ENCODE data around the gene PLPP4. TPM values are rescaled to one million over a fixed set of nuclear protein-coding genes. Genes with fewer than 3 reads are reported as not detected.

The PLPP4 gene
- total RNA-seq, 2 experiments from 2014 or later, result not detected

DNA sequence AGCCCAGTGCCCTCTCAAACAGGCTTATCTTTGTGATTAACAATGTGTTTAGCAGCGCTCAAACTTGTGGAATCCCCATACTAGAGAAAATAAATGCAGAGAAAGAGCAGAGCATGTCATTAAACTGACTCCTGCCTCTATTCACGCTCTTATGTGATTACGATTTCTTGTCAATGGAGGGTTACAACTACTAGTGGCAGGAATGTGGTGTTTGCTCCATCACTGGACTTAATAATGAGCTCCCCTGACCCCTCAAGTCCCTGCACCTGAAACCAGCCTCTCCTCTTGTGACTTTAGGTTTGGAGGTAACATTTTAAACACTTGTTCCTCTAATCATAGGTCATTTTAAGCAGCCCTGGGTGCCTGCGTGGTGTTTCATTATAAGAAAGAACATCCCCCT, 121.9 kb downstream of the PLPP4 start:
- no peaks in the 10 kb centered on the region for H3K36me3 Mint-ChIP-seq
- no peak overlapping the region for H3K4me3 Mint-ChIP-seq
- H3K27me3 Mint-ChIP-seq, result no peaks in the 10 kb centered on the region
- no peak for DNase-seq
- no peak overlapping the region for H3K27ac Mint-ChIP-seq
- no peaks in the 10 kb centered on the region for H3K4me1 Mint-ChIP-seq
- no peaks in the 10 kb centered on the region for H3K9me3 Mint-ChIP-seq

DNA sequence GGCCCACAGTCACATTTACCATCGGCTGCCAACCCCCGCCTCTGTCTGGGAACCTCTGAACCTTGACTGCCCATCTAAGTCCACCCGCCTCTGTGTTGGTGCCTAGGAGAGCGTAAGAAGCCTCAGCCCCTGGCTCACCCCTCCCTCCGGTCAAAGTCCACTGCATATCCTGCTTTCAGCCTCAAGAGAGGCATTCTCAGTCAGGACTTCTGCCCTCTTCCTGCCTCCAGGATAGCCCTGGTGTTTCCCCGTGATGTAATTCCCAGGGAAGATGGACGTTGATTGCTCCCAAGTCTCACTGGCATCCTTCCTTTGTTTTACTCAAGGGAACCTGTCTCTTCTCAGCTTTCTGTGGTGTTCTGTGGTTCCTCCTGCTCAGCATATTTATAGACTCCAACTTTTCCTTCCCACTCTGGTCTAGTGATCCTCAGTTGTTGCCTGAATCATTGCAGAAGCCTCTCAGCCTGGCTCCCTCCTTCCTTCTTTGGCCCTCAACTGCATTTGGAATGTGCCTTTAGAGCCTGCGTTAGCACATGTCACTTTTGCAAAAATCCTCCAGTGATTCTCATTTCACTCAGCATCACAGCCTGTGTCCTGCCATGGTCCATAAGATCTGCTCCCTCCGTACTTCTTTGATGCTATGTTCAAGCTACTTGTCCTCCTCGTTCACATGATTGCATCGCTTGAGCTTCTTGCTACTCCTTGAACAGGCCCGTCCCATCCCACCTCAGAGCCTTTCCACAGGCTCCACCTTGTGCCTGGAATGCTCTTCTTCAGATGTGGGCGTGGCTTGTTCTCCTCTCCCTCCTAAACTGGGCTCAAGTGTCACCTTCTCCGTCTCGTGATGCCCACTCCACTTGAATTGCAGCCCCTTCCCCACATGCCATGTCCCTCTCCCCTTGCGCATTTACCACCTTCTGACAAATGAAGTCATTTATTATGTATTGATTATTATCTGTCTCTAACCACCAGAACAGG, 124.2 kb downstream of the PLPP4 start:
- Mint-ChIP-seq H3K27ac (no peak overlapping the region), H3K4me3 (no peak overlapping the region), H3K9me3 (no peaks in the 10 kb centered on the region), H3K36me3 (no peaks in the 10 kb centered on the region), H3K27me3 (no peaks in the 10 kb centered on the region), H3K4me1 (no peaks in the 10 kb centered on the region)
- no peak for DNase-seq

DNA sequence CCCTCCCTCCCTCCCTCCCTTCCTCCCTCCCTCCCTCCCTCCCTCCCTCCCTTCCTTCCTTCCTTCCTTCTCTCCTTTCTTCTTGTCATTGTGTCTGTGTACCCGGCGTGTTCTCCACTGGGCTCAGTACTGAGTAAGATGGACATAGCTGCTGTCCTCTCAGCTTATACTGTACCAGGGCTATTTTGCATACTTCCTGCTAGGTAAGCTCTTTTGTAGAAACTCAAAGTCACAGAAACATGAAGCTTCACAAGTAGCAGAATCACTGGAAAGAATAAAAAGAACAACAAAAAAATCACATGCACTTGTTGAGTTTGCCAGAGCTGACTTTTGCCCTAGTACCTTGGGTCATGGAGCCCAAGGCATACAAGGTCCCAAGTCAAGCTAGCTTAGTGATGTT, 125.7 kb downstream of the PLPP4 start:
- no peaks in the 10 kb centered on the region for H3K9me3 Mint-ChIP-seq
- no peaks in the 10 kb centered on the region for H3K27me3 Mint-ChIP-seq
- H3K4me3 Mint-ChIP-seq, result no peak overlapping the region
- DNase-seq, result no peak
- H3K27ac Mint-ChIP-seq, result no peak overlapping the region
- no peaks in the 10 kb centered on the region for H3K36me3 Mint-ChIP-seq
- H3K4me1 Mint-ChIP-seq, result no peaks in the 10 kb centered on the region

GRCh38 chr10:120583424-120584108, 126.5 kb downstream of the PLPP4 start:
- H3K9me3 Mint-ChIP-seq, result no peaks in the 10 kb centered on the region
- no peaks in the 10 kb centered on the region for H3K36me3 Mint-ChIP-seq
- H3K27me3 Mint-ChIP-seq, result peaks cover 1% of the 10 kb centered on the region
- no peak overlapping the region for H3K27ac Mint-ChIP-seq
- DNase-seq, result no peak
- no peaks in the 10 kb centered on the region for H3K4me1 Mint-ChIP-seq
- no peak overlapping the region for H3K4me3 Mint-ChIP-seq

DNA sequence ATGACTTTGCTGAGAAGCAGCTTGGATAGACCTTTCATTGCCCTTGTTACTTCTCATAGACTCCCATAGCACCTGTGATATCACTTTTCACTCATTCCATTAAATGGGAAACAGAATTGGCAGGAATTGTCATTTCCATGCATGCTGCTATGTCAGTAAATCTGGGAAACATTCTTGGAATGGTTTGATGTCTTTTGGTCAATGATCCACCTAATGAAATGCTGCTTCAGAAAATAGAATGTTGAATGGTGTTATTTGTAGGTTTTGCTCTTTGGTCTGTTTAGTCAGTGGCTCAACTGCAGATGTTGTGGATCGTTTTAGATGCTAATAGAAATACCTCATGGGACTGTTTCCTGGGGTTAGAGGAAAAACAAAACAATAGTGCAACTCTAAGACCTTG, 127.8 kb downstream of the PLPP4 start:
- H3K36me3 Mint-ChIP-seq, result no peaks in the 10 kb centered on the region
- no peaks in the 10 kb centered on the region for H3K9me3 Mint-ChIP-seq
- H3K4me3 Mint-ChIP-seq, result no peak overlapping the region
- H3K27ac Mint-ChIP-seq, result no peak overlapping the region
- no peaks in the 10 kb centered on the region for H3K4me1 Mint-ChIP-seq
- DNase-seq, result no peak
- H3K27me3 Mint-ChIP-seq, result peaks cover 3% of the 10 kb centered on the region

GRCh38 chr10:120586471-120586872, 129.4 kb downstream of the PLPP4 start:
- Mint-ChIP-seq H3K27me3 (peaks cover 3% of the 10 kb centered on the region), H3K4me3 (no peak overlapping the region), H3K27ac (no peak overlapping the region), H3K36me3 (no peaks in the 10 kb centered on the region), H3K9me3 (no peaks in the 10 kb centered on the region), H3K4me1 (no peaks in the 10 kb centered on the region)
- DNase-seq, result no peak

DNA sequence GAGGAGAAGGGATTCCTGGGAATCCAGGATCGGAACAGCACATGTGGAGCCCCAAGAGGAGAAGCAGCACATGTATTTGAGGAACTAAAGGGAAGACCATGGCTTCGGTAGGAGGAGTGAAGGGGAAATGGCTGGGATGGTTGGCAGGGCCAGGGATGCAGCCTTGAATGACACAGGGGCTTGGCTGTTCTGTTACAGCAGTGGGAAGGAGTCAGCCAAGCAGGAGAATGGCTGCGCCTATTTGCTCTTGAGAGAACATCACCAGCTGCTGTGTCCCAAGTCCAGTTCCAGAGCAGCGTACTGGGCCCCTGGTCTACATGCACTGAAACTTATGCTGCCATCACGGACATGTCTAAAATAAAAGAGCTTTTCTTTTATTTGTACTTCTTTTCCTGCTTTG, 130.0 kb downstream of the PLPP4 start:
- Mint-ChIP-seq H3K4me1 (no peaks in the 10 kb centered on the region), H3K36me3 (no peaks in the 10 kb centered on the region), H3K4me3 (no peak overlapping the region), H3K27me3 (peaks cover 3% of the 10 kb centered on the region), H3K9me3 (no peaks in the 10 kb centered on the region), H3K27ac (no peak overlapping the region)
- no peak for DNase-seq

GRCh38 chr10:120588311-120588710, 131.3 kb downstream of the PLPP4 start:
- Mint-ChIP-seq H3K9me3 (no peaks in the 10 kb centered on the region), H3K36me3 (no peaks in the 10 kb centered on the region), H3K27me3 (peaks cover 3% of the 10 kb centered on the region), H3K4me3 (no peak overlapping the region), H3K4me1 (no peaks in the 10 kb centered on the region), H3K27ac (no peak overlapping the region)
- no peak for DNase-seq

- Mint-ChIP-seq H3K27ac (no peak overlapping the region), H3K4me1 (no peaks in the 10 kb centered on the region), H3K9me3 (no peaks in the 10 kb centered on the region), H3K4me3 (no peak overlapping the region), H3K36me3 (no peaks in the 10 kb centered on the region), H3K27me3 (peaks cover 1% of the 10 kb centered on the region)
- no peak for DNase-seq
Observed at GRCh38 chr10:120593693-120594092, 136.7 kb downstream of the PLPP4 start.

GRCh38 chr10:120597902-120598301, 140.9 kb downstream of the PLPP4 start:
- no peak overlapping the region for H3K27ac Mint-ChIP-seq
- no peaks in the 10 kb centered on the region for H3K36me3 Mint-ChIP-seq
- DNase-seq, result no peak
- no peaks in the 10 kb centered on the region for H3K27me3 Mint-ChIP-seq
- H3K4me3 Mint-ChIP-seq, result no peak overlapping the region
- H3K4me1 Mint-ChIP-seq, result no peaks in the 10 kb centered on the region
- H3K9me3 Mint-ChIP-seq, result peaks cover 2% of the 10 kb centered on the region

GRCh38 chr10:120598386-120598785, 141.4 kb downstream of the PLPP4 start:
- Mint-ChIP-seq H3K36me3 (no peaks in the 10 kb centered on the region), H3K27ac (no peak overlapping the region), H3K9me3 (peaks cover 4% of the 10 kb centered on the region), H3K4me1 (no peaks in the 10 kb centered on the region), H3K27me3 (no peaks in the 10 kb centered on the region), H3K4me3 (no peak overlapping the region)
- no peak for DNase-seq

- Mint-ChIP-seq H3K36me3 (no peaks in the 10 kb centered on the region), H3K27ac (no peak overlapping the region), H3K4me1 (no peaks in the 10 kb centered on the region), H3K9me3 (peaks cover 5% of the 10 kb centered on the region), H3K4me3 (no peak overlapping the region), H3K27me3 (no peaks in the 10 kb centered on the region)
- DNase-seq, result no peak
Observed at GRCh38 chr10:120599200-120599724, 142.2 kb downstream of the PLPP4 start.

DNA sequence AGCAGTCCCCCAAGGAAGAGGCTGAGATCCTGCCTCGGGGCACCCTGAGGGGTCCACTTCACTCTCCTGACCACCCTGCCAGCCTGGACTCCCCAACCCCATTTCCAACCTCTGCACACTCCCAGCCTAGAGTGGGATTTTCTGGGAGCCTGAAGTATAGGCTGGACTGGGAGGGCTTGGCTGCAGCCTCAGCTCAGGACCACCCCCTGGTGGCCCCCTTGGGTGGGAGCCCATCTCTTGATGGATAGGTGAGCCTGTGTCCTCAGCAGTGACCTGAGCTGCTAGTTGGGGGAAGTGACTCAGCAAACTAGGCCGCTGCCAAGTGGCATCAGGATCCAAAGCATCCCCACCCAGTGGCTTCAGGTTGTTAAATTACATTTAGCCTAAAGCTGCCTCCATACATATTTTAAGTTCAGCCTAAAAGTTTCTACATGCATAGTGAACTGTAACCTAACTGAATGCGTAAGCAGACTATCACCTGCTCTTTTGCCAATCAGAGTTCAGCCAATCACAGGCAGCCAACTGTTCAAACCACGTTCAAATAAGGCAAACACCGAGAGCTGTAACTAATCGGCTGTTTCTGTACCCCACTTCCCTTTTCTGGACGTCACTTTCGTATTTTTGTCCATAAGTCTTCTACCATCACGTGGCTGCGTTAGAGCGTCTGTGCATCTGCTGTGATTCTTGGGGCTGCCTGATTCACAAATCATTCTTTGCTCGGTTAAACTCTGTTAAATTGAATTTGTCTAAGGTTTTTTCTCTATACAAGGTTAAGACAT, 144.0 kb downstream of the PLPP4 start:
- no peak overlapping the region for H3K4me3 Mint-ChIP-seq

DNA sequence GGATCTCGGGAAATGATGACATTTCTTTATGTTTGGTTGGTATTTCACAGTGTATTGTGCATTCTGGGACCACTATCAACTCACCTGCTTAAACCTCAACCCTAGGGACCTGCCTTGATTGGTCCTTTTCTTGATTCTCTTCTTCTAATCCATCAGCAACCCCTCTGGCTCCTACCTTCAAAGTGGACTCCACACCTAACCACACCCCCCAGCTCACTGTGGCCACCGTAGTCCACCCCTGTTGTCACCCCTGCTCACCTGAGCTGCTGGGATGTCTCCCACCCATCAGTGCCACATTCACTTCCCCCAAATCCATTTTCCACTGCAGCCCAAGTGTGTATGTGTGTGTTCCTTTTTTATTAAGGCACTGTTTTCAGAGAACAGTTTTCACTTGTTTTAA, 145.0 kb downstream of the PLPP4 start:
- no peak for DNase-seq
- no peaks in the 10 kb centered on the region for H3K27me3 Mint-ChIP-seq
- peaks cover 7% of the 10 kb centered on the region for H3K9me3 Mint-ChIP-seq
- H3K4me3 Mint-ChIP-seq, result no peak overlapping the region
- H3K36me3 Mint-ChIP-seq, result no peaks in the 10 kb centered on the region
- H3K27ac Mint-ChIP-seq, result no peak overlapping the region
- H3K4me1 Mint-ChIP-seq, result no peaks in the 10 kb centered on the region

More for the DNA sequence above, 144.0 kb downstream of the PLPP4 start:
- DNase-seq, result peak; percentile 3
- Mint-ChIP-seq H3K27me3 (no peaks in the 10 kb centered on the region), H3K27ac (no peak overlapping the region), H3K4me1 (no peaks in the 10 kb centered on the region), H3K9me3 (peaks cover 5% of the 10 kb centered on the region), H3K36me3 (no peaks in the 10 kb centered on the region)

GRCh38 chr10:120605410-120605809, 148.4 kb downstream of the PLPP4 start:
- Mint-ChIP-seq H3K27ac (no peak overlapping the region), H3K4me3 (no peak overlapping the region), H3K27me3 (no peaks in the 10 kb centered on the region), H3K36me3 (no peaks in the 10 kb centered on the region), H3K4me1 (no peaks in the 10 kb centered on the region), H3K9me3 (peaks cover 7% of the 10 kb centered on the region)
- no peak for DNase-seq
